H1 (cell line): Measurements from ENCODE around the gene CD72. TPM values are rescaled to one million over a fixed set of nuclear protein-coding genes. Genes with fewer than 3 reads are reported as not detected.
A peak's percentile ranks its signal among the peaks of the same experiment; 100 is the strongest.

Experiments used
- SIN3A ChIP-seq, 2 experiments: IDR thresholded peaks in 1 of 2; conservative IDR thresholded peaks in 1 of 2; 2 replicates each; pipeline ENCODE4 v1.6.1; 2011 to 2012; ENCODE audit warnings: low read length in 2 of 2, improper control_type of control experiment in 1 of 2, low read depth in 1 of 2, mild to moderate bottlenecking in 1 of 2
- polyA plus RNA-seq, 7 experiments: library from polyadenylated mRNA; depleted of rRNA in 3 of 7; stranded (reverse) in 5 of 7; unstranded in 2 of 7; fragments of >200 nt in 5 of 7; fragments of 200-250 nt in 2 of 7; gene quantifications; 1 replicate in 5 of 7; 2 replicates in 1 of 7; 4 replicates in 1 of 7; pipeline versions ENCODE4 v1.2.1 to v1.2.3, GENCODE V29; 2011 to 2013; ENCODE audit warnings: missing spikeins in 2 of 7, mixed read lengths in 2 of 7
- total RNA-seq: library from RNA; stranded (reverse); fragmentation: NEBNext Ultra II Directional; extraction: Animal tissue kit (Norgen Biotek cat#: 25700); gene quantifications from 2 replicates; pipeline ENCODE4 v1.2.1, GENCODE V29; 2021
- TF ChIP-seq, protein P1 (sequence below): IDR thresholded peaks from 2 replicates; pipeline ENCODE4 v1.6.1; 2012; ENCODE audit warnings: inconsistent platforms

Gene CD72
- total and polyA plus RNA-seq, 2 of the 8 experiments (the other 6 are each of a cell fraction or from before 2014, with no cell fraction given): 4.0 to 4.5 TPM

DNA sequence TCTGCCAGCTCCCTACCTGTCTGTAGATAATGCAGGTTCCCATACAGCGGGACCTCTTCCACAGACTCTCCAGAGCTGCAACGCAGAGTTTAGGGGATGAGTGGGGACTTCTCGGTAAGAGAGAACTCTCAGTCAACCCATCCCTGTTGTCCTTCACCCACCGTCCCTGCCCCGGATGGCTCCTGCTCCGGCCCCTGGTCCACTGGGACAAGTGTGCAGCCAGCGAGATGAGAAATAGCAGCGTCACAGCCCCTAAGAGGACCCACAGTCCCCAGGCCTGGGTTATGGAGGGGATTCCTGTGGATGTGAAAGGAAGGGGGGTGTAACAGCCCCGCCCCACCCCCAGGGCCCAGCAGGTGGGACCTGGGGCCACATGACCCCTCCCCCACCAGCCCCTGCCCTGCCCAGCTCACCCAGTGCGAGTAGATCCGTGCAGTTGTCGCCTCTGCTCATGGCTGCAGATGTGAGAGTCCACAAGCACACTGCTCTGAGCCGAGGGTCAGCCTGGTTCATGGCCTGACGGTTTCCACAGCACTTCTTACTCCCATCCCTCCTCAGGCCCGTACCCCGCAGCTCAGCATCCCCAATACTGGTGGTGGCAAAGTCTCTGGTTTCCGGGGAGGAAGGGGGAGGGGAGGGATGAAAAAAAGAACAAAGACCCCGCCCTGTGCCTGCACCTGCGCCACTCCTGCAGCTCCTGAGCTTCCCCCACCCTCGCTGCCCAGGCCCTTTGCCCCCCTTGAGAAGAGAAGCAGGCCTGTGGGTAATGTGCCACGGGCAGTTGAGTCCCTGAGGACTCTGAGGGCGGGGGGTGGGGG is 32.3 kb upstream of the CD72 start, which contains the start of gene SIT1 (continued):
- 0 out of 4 replicates have a peak, but pooled peaks of 1 of the 2 experiments have one; percentile 35 for TF ChIP-seq SIN3A (conservative IDR thresholded peaks at IDR 0.05 in 1 of 2, IDR thresholded peaks at IDR 0.05 in 1 of 2; ENCODE audit: low read depth in 1 of 2, low read length in 2 of 2)
- TF ChIP-seq, protein P1, sequence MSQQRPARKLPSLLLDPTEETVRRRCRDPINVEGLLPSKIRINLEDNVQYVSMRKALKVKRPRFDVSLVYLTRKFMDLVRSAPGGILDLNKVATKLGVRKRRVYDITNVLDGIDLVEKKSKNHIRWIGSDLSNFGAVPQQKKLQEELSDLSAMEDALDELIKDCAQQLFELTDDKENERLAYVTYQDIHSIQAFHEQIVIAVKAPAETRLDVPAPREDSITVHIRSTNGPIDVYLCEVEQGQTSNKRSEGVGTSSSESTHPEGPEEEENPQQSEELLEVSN: no peak
